ENCODE measurements around the gene SAMD9. TPM values are rescaled to one million over a fixed set of nuclear protein-coding genes. Genes with fewer than 3 reads are reported as not detected.

Gene SAMD9
- total and polyA plus RNA-seq, 2 donors (not counting 3 experiments of a cell fraction or from before 2014, with no cell fraction given), result 0.92 to 6.8 TPM

DNA sequence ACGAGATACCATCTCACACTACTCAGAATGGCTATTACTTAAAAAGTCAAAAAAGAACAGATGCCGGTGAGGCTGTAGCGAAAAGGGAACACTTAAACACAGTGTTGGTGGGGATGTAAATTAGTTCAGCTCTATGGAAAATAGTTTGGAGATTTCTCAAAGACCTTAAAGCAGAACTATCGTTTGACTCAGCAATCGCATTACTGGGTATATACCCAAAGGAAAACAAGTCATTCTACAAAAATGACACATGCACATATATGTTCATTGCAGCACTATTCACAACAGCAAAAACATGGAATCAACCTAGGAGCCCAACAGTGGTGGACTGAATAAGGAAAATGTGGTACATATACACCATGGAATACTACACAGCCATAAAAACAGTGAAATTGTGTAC, 56.9 kb downstream of the SAMD9 start:
- POLR2A ChIA-PET, result no interaction called here
- no peak overlapping the region for H2AFZ ChIP-seq (ENCODE audit: low read depth, low read length)
- H3K9ac ChIP-seq (replicated peaks; ENCODE audit: extremely low read depth, insufficient read depth, low read length), result no peak overlapping the region
- CTCF ChIA-PET, result no interaction called here
- H3K27ac ChIP-seq (ENCODE audit: insufficient read depth, low read depth, low read length), result no peak overlapping the region
- DNase-seq (ENCODE audit: low read depth, low spot score), result no peak
- intact Hi-C loops (cut with micrococcal nuclease) (no loop called here), dilution Hi-C loops (cut with MboI; ENCODE audit: extremely low pct_ligation_motif_present, low sequenced_read_pairs) (no loop called here)
- H3K9me3 ChIP-seq (replicated peaks; ENCODE audit: control insufficient read depth, insufficient read depth, low read length), result no peaks in the 10 kb centered on the region
- FAIRE-seq, result no peak
- peaks cover 10 to 12% of the 10 kb centered on the region in 2 experiments for H3K27me3 ChIP-seq (ENCODE audit: control insufficient read depth in 2 of 2, insufficient read depth in 2 of 2, low read length in 2 of 2)
- H3K4me2 ChIP-seq (ENCODE audit: insufficient read depth, low read length), result no peak overlapping the region
- no peaks in the 10 kb centered on the region for H3K9me1 ChIP-seq (replicated peaks; ENCODE audit: control insufficient read depth, extremely low read depth, insufficient read depth, low read length)
- no peak for TF ChIP-seq FOS (IDR thresholded peaks at IDR 0.05; ENCODE audit: borderline replicate concordance, insufficient read depth, low read length)
- TF ChIP-seq POLR2A (IDR thresholded peaks at IDR 0.05; ENCODE audit: low read depth, low read length), result no peak
- no peak for TF ChIP-seq EZH2 (IDR thresholded peaks at IDR 0.05; ENCODE audit: borderline replicate concordance, low read depth, low read length, severe bottlenecking)
- no peak for TF ChIP-seq CTCF (IDR thresholded peaks at IDR 0.05; ENCODE audit: extremely low read depth in 1 of 2, insufficient read depth in 1 of 2, low read depth in 1 of 2, low read length in 2 of 2)
- TF ChIP-seq MYC (IDR thresholded peaks at IDR 0.05; ENCODE audit: low read depth, low read length), result no peak
- TF ChIP-seq POLR2AphosphoS5 (IDR thresholded peaks at IDR 0.05; ENCODE audit: insufficient read depth, low read depth, low read length), result no peak
- TF ChIP-seq GATA2 (IDR thresholded peaks at IDR 0.05; ENCODE audit: insufficient read depth, insufficient read length, low read depth, low read length), result no peak
- no peak for TF ChIP-seq MAX (IDR thresholded peaks at IDR 0.05; ENCODE audit: insufficient read depth, insufficient read length)
- TF ChIP-seq JUN (IDR thresholded peaks at IDR 0.05; ENCODE audit: borderline replicate concordance, insufficient read depth, insufficient read length, low read depth), result no peak
- H3K36me3 ChIP-seq (ENCODE audit: control insufficient read depth in 2 of 2, extremely low read depth in 1 of 2, insufficient read depth in 2 of 2, low read length in 2 of 2), result no peaks in the 10 kb centered on the region
- no peak overlapping the region for H3K4me3 ChIP-seq (replicated peaks in 1 of 3; ENCODE audit: insufficient read depth in 1 of 3, low read depth in 1 of 3, low read length in 3 of 3)
- H4K20me1 ChIP-seq (replicated peaks; ENCODE audit: control insufficient read depth, extremely low read depth, insufficient read depth, low read length), result no peaks in the 10 kb centered on the region
- no peaks in the 10 kb centered on the region for H3K79me2 ChIP-seq (ENCODE audit: control insufficient read depth, insufficient read depth, low read length)
- H3K4me1 ChIP-seq (ENCODE audit: control insufficient read depth, extremely low read depth, insufficient read depth, low read length), result no peaks in the 10 kb centered on the region
- BruUV-seq (replicated peaks), result no TSS peak
